Measurements from ENCODE around the gene CCL5.

DNA sequence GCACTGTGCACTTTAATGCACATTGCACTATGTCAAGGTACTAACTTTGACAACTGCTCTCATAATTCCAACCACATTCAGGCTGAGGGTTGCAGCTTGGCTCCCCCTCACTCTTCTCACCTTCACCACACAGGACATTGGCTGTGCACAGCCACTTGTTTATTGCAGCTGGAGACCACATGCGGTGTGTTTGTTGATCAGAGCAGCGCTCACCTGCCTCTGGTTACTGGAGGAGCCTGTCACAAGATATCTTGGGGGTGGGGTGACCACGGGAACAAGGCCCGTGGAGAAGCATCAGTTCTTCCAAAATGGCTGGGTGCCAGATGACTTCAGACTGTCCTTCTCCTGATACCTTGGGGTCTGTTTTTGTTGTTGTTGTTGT, 10.6 kb upstream of the CCL5 start:
- TF ChIP-seq, protein P1, sequence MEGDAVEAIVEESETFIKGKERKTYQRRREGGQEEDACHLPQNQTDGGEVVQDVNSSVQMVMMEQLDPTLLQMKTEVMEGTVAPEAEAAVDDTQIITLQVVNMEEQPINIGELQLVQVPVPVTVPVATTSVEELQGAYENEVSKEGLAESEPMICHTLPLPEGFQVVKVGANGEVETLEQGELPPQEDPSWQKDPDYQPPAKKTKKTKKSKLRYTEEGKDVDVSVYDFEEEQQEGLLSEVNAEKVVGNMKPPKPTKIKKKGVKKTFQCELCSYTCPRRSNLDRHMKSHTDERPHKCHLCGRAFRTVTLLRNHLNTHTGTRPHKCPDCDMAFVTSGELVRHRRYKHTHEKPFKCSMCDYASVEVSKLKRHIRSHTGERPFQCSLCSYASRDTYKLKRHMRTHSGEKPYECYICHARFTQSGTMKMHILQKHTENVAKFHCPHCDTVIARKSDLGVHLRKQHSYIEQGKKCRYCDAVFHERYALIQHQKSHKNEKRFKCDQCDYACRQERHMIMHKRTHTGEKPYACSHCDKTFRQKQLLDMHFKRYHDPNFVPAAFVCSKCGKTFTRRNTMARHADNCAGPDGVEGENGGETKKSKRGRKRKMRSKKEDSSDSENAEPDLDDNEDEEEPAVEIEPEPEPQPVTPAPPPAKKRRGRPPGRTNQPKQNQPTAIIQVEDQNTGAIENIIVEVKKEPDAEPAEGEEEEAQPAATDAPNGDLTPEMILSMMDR (IDR thresholded peaks at IDR 0.05) = no peak
- TF ChIP-seq POLR2A (IDR thresholded peaks at IDR 0.05) (no peak), POLR2AphosphoS5 (IDR thresholded peaks at IDR 0.05) (peak in 1 of 2 donors; percentile 40)
